Bronchial epithelial cell (primary cell): ENCODE data around the gene MLH3. TPM values are rescaled to one million over a fixed set of nuclear protein-coding genes. Genes with fewer than 3 reads are reported as not detected.

Experiments
- DNase-seq: peaks from one replicate; pipeline ENCODE4 v3.0.0-alpha.2; 2010; ENCODE audit warnings: low read depth
- FAIRE-seq: peaks from 2 replicates; lab custom pipeline; 2011; peaks lifted over from hg19 to GRCh38; lab: Jason Lieb, UNC
- H3K27me3 ChIP-seq: 2 replicates; pipeline ENCODE4 v1.5.1; 2011; ENCODE audit warnings: low read length; ENCODE audit not compliant: control insufficient read depth, insufficient read depth
- H3K36me3 ChIP-seq: 2 replicates; pipeline ENCODE4 v1.5.1; 2011; ENCODE audit warnings: low read length; ENCODE audit not compliant: control insufficient read depth, insufficient read depth
- H3K4me3 ChIP-seq: 2 replicates; pipeline ENCODE4 v1.5.1; 2011; ENCODE audit warnings: mild to moderate bottlenecking, low read depth, low read length, control low read depth
- CTCF ChIP-seq: IDR thresholded peaks from 2 replicates; pipeline ENCODE4 v1.5.1; 2011; ENCODE audit warnings: mild to moderate bottlenecking, moderate library complexity, low read length, control low read depth, inconsistent platforms; ENCODE audit not compliant: insufficient read depth, severe bottlenecking
- total RNA-seq: library from RNA; depleted of rRNA; stranded (reverse); fragments of >200 nt; gene quantifications from 2 replicates; pipeline ENCODE4 v1.2.1, GENCODE V29; 2014

Gene MLH3
- total RNA-seq, 1 donor from 2014 or later: 24.0 TPM

GRCh38 chr14:75084513-75084912, 33.2 kb upstream of the MLH3 start:
- FAIRE-seq (no peak), DNase-seq (peak; percentile 38)
- no peak overlapping the region for H3K4me3 ChIP-seq
- no peaks in the 10 kb centered on the region for H3K27me3 ChIP-seq
- TF ChIP-seq CTCF: peak; percentile 57
- peaks cover 13% of the 10 kb centered on the region for H3K36me3 ChIP-seq

GRCh38 chr14:75083271-75083670, 32.0 kb upstream of the MLH3 start:
- FAIRE-seq: no peak

DNA sequence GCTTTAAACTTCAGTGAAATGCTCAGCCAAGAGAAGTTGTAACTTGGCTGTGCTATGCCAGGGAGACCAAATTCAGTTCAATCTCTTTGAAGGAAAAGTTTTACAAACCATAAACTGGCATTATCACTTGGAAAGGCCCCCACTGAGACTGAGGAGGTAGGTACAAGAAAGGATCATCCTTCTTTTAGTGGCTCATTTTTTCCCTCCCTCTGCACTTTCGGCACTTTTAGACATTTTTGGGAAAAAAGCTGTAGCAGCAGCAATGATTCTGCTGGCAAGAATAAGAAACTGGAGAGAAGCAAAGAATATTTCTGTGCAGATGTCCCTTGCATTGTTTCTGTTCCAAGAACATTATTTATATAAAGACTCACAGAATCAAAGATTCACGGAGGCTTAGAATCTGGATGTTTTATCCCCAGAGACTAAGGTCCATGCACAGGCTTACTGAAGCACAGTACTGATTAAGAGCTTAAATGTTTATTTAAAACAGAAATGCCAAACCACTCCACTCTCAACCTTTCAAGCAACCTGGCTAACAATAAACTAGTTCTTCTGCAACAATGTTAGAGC, 30.5 kb upstream of the MLH3 start:
- H3K4me3 ChIP-seq: no peak overlapping the region
- TF ChIP-seq CTCF: no peak
- DNase-seq: no peak
- no peaks in the 10 kb centered on the region for H3K27me3 ChIP-seq
- peaks cover 4% of the 10 kb centered on the region for H3K36me3 ChIP-seq
- FAIRE-seq: no peak

More at GRCh38 chr14:75083271-75083670, 32.0 kb upstream of the MLH3 start:
- Histone ChIP-seq H3K27me3 (no peaks in the 10 kb centered on the region), H3K36me3 (peaks cover 12% of the 10 kb centered on the region), H3K4me3 (no peak overlapping the region)
- no peak for DNase-seq
- no peak for TF ChIP-seq CTCF

DNA sequence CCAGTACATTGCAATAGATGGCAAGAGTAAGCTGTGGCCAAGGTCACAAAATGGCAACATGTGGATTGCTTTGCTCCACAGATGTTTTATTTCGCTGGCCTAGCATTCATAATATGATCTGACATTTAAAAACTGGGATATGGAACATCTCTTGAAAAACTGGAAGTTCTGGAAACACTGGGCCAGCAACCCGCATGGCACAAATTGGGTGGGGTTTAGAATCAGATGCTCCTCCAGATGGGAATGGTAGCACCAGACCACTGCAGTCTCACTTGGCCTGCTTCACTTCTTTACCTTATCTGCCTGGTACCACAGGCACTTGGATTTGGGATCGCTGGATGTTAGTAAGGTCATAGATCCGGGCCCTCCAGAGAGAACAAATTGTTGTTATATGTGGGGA, 28.3 kb upstream of the MLH3 start:
- FAIRE-seq: no peak
- H3K36me3 ChIP-seq: peaks cover 3% of the 10 kb centered on the region
- TF ChIP-seq CTCF: no peak
- H3K4me3 ChIP-seq: no peak overlapping the region
- no peak for DNase-seq
- no peaks in the 10 kb centered on the region for H3K27me3 ChIP-seq

DNA sequence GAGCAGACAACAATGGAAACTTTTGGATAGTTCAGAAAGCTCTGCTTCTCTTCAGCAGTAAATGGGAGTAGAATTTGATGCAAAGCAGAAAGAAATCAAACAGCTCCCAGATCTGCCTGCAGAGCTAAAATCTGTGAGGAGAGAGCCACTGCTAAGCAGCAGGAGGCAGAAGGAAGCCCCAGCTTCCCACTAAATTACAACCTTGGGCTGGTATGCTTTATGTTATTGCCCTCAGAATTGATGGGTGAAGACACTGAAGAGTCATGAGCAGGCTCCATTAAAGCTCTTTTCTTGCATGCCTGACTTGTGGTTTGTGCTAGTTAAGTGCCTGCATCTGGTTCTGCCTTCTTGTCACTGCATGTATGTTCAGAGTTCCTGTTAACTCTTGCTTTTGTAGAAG, 26.5 kb upstream of the MLH3 start:
- no peak for FAIRE-seq
- no peak for DNase-seq
- Histone ChIP-seq H3K27me3 (no peaks in the 10 kb centered on the region), H3K36me3 (no peaks in the 10 kb centered on the region), H3K4me3 (no peak overlapping the region)
- no peak for TF ChIP-seq CTCF

- TF ChIP-seq CTCF: no peak
- Histone ChIP-seq H3K36me3 (no peaks in the 10 kb centered on the region), H3K4me3 (no peak overlapping the region), H3K27me3 (no peaks in the 10 kb centered on the region)
- FAIRE-seq (no peak), DNase-seq (no peak)
Measured at GRCh38 chr14:75070383-75070782, 19.1 kb upstream of the MLH3 start.
